ENCODE data around the gene RER1.

Gene RER1

GRCh38 chr1:2449636-2450454, 58.2 kb downstream of the RER1 start:
- no peak for DNase-seq

- peak; percentile 96 for DNase-seq
Measured at GRCh38 chr1:2451741-2452140, 60.1 kb downstream of the RER1 start.

GRCh38 chr1:2452201-2452931, 60.7 kb downstream of the RER1 start:
- DNase-seq: peak; percentile 8

GRCh38 chr1:2452932-2453315, 61.3 kb downstream of the RER1 start:
- DNase-seq: no peak

GRCh38 chr1:2454227-2454626, 62.6 kb downstream of the RER1 start:
- DNase-seq: no peak

All from EL (cell line).